T-helper 1 cell treated with Interleukin-12 subunit alpha and Interleukin-12 subunit beta and Interleukin-4 antibody, amounts not matched to agents 30 ng/mL and 1 ng/mL, for 36 hours (primary cell): ENCODE data around the gene SPATA31C1. TPM values are rescaled to one million over a fixed set of nuclear protein-coding genes. Genes with fewer than 3 reads are reported as not detected.
"Not testable (repeated sequence)": the region's sequence is repeated elsewhere in the genome, so short reads cannot be mapped to it uniquely, and the experiment has no call there.

Experiments
- intact Hi-C: fragments of 100-400 bp; cut with micrococcal nuclease; formaldehyde crosslinking; loops from one replicate; pipeline ENCODE4 v1.15.1; 2024
- total RNA-seq: library from RNA; stranded (reverse); gene quantifications from 2 replicates; pipeline ENCODE4 v1.2.3, GENCODE V29; 2022

Gene SPATA31C1
- total RNA-seq, result not detected in 2 replicates

GRCh38 chr9:87917662-87918061 lies at the start of gene SPATA31C1:
Gene SPATA31C1, plus strand, starts transcription at chr9:87917962.
- intact Hi-C loops, result not testable (repeated sequence)

DNA sequence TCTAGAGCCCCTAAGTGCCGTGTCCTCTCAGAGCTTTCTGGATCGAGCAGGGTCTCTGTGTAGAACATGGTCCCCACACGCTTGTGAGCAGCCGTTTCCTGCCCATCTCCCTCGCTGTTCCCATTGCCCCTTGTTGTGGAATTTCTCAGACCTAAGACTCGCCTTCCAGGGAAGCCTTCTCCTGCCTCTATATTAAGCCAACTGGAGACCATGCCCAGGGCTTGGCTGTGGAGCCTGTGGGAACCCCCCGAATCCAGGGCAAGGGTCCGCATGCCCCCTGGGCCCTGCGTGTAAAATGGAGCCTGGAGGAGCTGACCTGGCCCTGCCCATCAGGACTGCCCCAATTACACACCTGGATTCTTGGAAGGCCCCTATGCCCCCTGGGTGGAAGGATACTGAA lies 49.6 kb upstream of the SPATA31C1 start:
- intact Hi-C loops, result no loop called here

DNA sequence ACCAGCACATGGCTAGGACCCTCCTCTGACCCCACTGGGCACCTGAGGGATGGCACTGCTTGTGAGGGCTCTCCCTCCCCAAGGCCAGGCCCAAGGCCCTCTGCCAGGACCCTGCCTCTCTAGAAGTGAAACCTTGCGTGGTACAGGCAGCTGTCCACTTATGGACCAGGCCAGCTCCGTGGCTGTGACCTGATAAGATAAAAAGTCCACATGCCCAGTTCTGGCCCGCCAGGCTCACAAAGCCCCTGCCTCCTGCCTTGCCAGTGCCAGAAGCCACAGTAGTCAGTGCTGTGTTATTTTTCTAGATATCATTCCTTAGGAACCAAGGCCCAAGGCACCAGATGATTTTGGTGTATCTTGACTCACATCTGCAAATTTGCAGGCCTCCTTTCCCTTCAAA lies 49.1 kb upstream of the SPATA31C1 start:
- intact Hi-C loops, result no loop called here

GRCh38 chr9:87869082-87869481 lies 48.7 kb upstream of the SPATA31C1 start:
- intact Hi-C loops, result no loop called here

DNA sequence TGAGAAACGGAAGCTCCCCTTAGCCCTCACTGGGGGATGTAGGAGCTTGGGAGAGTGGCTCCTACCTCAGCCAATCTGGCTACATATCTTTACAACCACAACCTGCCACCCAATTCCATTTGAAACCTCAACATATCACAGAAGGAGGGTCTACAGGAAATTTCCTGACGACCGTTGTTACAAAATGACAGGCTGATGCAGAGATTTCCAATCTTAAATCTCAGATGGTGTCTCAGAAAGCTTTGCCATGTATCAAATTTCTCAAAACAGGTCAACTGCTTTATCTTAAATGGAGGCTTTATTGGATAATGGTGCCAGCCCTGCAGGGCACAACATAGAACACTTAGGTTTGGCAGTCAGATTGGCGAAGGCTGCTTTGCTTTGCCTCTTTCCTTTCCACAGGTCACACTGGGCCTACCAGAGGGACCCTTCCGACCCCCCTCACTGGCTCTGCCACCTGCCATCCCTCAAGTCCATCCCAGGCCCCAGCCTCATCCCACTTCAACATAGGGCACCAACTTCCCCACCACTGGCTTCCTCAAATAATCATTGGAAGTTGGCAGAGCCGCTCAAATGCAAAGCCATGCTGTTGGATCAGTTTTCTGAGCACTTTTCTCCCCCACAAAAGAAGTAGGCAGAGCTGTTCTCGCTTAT lies 46.2 kb upstream of the SPATA31C1 start:
- intact Hi-C loops, result loop anchor here (10.0 kb wide), 1 partner anchor 57 kb away; no protein-coding TSS in a partner anchor

- intact Hi-C loops, result loop anchor here (10.0 kb wide), 1 partner anchor 57 kb away; no protein-coding TSS in a partner anchor
Observed at GRCh38 chr9:87872079-87872624, 45.6 kb upstream of the SPATA31C1 start.

GRCh38 chr9:87873607-87874303 lies 44.0 kb upstream of the SPATA31C1 start:
- intact Hi-C loops, result loop anchor here (10.0 kb wide), 1 partner anchor 59 kb away; no protein-coding TSS in a partner anchor

DNA sequence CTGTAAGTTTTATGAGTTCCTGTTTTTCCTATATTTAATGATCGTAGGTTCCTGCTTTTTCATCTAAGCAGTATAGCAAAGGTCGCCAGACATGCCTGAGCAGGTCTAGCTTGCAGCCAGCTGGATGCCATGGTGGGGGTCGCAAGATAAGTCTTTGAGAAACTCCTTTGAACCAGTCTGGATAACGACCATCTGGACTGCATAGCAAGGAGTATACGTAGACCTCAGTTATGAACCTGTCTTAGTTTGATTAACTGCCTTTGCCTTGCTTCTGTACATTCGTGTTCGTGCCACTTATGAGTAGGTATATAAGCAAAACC lies 43.5 kb upstream of the SPATA31C1 start:
- intact Hi-C loops, result loop anchor here (10.0 kb wide), 1 partner anchor 59 kb away; no protein-coding TSS in a partner anchor

DNA sequence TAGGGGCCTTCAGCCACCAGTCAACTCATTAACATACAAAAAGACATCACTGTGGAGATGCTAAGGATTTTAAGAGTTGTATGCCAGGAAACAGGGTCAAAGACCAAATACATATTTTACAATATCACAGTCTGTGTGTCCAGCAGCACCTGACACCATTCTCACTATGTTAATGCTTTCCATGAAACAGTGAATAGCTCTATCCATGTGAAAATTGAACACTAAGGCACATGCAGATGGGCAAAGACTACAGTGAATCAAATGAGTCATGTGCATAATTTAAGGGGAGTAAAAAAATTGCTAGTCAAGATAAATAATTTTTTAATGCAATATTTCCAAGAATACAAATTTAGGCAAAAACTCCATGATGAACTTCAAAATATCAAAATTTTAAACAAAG lies 42.7 kb upstream of the SPATA31C1 start:
- intact Hi-C loops, result loop anchor here (10.0 kb wide), 1 partner anchor 60 kb away; no protein-coding TSS in a partner anchor

GRCh38 chr9:87875831-87876545 lies 41.8 kb upstream of the SPATA31C1 start:
- intact Hi-C loops, result loop anchor here (10.0 kb wide), 1 partner anchor 61 kb away; no protein-coding TSS in a partner anchor

GRCh38 chr9:87876708-87877107 lies 41.1 kb upstream of the SPATA31C1 start:
- intact Hi-C loops, result loop anchor here (10.0 kb wide), 1 partner anchor 62 kb away; no protein-coding TSS in a partner anchor

DNA sequence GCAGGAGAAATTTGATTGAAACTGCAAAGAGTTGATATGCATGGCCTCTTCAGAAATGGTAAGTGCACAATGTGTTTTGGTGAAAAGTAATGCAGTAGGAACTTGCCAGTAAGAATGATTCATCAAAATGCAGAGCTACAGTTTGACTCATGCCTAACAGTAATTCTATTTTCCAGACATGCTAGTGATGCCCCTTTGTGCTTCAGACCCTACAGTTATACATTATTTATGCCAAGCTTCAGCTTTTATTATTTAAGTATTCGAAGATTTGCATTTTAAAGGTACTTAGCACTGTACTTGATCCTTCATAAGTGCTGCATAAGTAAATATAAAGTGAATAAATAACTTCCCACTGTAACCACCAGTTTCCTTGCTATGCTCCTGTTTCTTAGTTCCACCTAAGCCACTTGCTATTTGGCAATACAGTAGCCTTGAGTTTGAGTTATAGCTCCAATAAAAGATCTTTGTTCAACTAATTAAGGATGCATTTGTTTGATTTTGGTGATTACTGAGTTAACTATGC lies 38.7 kb upstream of the SPATA31C1 start:
- intact Hi-C loops, result loop anchor here (10.0 kb wide), 1 partner anchor 64 kb away; no protein-coding TSS in a partner anchor

DNA sequence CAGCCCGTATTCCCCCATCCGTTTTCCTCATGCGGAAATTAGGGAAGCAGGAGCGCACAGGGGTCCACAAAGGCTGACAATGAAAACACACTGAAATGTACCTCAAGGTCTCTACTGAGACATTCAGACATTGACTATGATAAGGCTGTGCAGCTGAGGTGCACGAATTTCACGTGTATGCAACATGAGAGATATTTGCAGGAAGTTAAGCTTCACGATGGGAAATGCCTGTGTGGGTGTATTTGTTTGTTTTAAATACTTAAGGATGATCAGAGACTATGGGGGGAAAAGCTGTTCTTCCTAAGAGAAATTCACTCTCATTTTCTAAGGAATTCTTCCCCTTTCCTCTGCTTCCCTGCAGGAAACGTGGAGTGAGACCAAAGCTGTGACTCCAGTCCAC lies 37.6 kb upstream of the SPATA31C1 start:
- intact Hi-C loops, result no loop called here

DNA sequence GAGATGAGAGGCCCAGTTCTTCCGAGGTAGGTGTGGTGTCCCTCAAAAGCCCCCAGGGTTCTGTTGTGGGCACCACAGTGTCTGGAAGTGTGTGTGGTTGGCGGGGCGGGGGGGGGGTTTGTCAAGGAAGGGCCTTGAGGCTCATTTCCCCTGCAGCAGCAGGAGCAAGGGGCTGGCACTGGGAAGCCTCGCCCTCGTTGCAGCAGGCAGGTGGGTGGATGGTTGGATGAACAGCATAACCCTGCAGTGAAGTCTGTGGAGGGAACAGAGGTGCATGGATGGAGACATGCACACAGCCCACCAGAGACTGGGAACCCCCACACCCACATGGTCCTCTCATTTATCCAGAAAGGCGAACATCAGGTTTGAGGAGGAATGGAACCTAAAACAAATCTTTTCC lies 37.1 kb upstream of the SPATA31C1 start:
- intact Hi-C loops, result no loop called here

- intact Hi-C loops, result no loop called here
Observed at GRCh38 chr9:87882627-87883026, 35.1 kb upstream of the SPATA31C1 start, which contains the start of gene SPATA31E1. Gene SPATA31E1, plus strand, starts transcription at chr9:87882877. Its CDS starts 15 bp downstream, at chr9:87882892.

- intact Hi-C loops, result no loop called here
Observed at GRCh38 chr9:87883274-87883673, 34.5 kb upstream of the SPATA31C1 start.

DNA sequence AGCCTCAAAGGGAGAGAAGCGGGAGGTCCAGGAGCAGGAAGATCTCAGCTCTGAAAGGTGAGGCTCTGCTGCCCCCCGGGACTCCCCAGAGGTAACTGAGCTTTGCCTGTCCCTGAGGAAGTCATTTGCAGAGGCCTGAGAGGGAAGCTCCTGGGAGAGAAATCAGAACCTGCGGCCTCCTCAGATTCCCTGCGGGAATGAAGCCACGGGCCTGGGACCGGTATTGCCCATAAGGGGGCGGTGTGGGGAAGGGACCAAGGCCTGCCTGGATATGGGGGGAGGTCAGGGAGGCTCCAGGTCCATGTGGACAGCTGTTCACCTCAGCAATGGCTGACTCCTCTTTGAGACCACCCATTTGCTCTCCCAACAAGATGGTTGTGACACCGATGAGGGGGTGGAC lies 33.8 kb upstream of the SPATA31C1 start:
- intact Hi-C loops, result no loop called here

DNA sequence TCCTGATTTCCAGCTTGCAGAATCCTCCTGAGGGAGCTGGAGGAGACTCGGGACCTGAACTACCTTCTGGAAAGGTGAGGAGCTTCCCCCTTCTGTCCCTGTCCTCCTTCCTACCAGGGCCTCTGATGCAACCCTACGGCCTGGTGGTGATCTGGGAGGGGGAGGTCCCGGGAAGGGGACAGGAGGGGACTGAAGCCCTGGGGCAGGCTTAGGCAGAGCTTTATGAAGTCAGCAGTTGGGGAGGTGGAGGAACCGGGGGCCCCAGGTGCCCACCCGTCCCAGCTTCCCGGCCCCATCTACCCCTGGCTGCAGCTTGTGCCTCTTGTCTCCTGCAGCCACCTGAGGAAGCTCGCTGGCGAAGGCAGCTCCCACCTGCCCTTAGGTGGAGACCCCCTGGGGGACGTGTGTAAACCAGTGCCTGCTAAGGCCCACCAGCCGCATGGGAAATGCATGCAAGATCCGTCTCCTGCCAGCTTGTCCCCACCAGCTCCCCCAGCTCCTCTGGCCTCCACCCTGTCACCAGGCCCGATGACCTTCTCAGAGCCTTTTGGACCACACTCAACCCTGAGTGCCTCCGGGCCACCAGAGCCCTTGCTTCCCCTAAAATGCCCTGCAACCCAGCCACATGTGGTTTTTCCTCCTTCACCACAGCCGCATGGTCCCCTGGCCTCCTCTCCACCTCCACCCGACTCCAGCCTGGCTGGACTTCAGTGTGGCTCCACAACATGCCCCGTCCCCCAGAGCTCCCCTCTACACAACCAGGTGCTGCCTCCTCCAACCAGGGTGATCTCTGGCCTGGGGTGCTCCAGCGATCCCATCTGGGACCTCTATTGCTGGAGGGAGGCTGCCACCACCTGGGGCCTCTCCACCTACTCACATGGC lies 32.9 kb upstream of the SPATA31C1 start:
- intact Hi-C loops, result no loop called here

DNA sequence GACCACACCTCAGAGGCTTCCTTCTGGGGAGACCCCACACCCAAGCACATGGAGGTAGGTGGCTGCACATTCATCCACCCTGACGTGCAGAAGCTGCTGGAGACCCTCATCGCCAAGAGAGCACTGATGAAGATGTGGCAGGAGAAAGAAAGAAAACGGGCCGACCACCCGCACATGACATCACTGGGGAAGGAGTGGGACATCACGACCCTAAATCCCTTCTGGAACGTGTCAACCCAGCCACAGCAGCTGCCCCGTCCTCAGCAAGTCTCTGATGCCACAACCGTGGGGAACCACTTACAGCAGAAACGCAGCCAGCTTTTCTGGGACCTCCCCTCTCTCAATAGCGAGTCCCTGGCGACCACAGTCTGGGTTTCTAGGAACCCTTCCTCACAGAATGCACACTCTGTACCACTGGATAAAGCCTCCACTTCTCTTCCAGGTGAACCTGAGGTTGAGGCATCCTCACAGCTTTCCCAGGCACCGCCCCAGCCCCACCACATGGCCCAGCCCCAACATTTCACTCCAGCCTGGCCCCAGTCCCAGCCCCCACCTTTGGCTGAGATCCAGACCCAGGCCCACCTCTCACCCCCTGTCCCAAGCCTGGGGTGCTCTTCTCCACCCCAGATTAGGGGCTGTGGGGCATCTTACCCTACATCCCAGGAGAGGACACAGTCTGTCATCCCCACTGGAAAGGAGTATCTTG lies 32.1 kb upstream of the SPATA31C1 start:
- intact Hi-C loops, result no loop called here
